ENCODE measurements around the gene LEPR. TPM values are rescaled to one million over a fixed set of nuclear protein-coding genes. Genes with fewer than 3 reads are reported as not detected.

Gene LEPR
- total and polyA plus RNA-seq, 8 donors = 16.6 to 47.7 (median 34.8) TPM

DNA sequence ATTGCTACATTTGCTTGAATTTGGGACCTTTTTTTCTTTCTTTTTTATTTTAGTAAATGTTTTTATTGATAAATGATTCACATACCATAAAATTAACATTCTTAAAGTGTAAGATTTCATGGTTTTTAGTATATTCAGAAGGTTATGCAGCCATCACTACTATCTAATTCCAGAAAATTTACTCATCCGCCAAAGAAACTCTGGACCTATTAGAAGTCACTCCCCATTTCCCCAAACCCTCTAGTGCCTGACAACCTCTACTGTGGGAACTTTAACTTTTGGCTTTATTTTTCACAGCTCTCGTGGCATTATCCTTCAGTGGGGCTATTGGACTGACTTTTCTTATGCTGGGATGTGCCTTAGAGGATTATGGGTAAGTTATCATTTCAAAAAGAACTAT is 4.5 kb downstream of the LEPR start:
- H3K9me3 ChIP-seq = no peaks in the 10 kb centered on the region
- H3K27me3 ChIP-seq = no peaks in the 10 kb centered on the region
- peaks cover 0 to 45% of the 10 kb centered on the region in 2 donors for H3K36me3 ChIP-seq
- no peak for ATAC-seq
- H3K4me1 ChIP-seq = peaks cover 0 to 55% of the 10 kb centered on the region in 2 donors
- intact Hi-C loops (cut with DNase I) = no loop called here
- no peak for DNase-seq
- TF ChIP-seq, protein P1, sequence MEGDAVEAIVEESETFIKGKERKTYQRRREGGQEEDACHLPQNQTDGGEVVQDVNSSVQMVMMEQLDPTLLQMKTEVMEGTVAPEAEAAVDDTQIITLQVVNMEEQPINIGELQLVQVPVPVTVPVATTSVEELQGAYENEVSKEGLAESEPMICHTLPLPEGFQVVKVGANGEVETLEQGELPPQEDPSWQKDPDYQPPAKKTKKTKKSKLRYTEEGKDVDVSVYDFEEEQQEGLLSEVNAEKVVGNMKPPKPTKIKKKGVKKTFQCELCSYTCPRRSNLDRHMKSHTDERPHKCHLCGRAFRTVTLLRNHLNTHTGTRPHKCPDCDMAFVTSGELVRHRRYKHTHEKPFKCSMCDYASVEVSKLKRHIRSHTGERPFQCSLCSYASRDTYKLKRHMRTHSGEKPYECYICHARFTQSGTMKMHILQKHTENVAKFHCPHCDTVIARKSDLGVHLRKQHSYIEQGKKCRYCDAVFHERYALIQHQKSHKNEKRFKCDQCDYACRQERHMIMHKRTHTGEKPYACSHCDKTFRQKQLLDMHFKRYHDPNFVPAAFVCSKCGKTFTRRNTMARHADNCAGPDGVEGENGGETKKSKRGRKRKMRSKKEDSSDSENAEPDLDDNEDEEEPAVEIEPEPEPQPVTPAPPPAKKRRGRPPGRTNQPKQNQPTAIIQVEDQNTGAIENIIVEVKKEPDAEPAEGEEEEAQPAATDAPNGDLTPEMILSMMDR (IDR thresholded peaks at IDR 0.05) = no peak
- no peak overlapping the region for H3K4me3 ChIP-seq
- peak overlapping the region in 1 of 2 donors; percentile 57 for H3K27ac ChIP-seq

DNA sequence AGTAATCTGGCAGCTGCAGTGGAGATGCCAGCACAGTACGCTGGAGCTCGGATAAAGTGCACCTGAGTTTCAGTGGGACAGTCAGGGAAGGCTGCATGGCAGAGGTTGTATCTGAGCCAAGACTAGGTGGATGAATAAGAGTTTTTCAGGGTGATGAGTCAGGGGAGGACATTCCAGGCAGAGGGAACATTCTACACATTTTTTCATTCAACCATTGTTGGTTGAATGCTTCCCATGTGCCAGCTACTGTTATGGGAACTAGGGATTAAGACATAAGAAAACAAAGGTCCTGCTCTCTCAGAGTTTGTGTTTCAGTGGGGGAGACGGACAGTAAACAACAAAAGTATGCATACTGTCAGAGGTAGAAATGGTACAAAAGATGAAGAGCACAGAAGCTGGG is 5.2 kb downstream of the LEPR start:
- ATAC-seq (no peak), DNase-seq (no peak)
- TF ChIP-seq, protein P1 (IDR thresholded peaks at IDR 0.05) = no peak
- H3K4me3 ChIP-seq = no peak overlapping the region
- peaks cover 0 to 62% of the 10 kb centered on the region in 2 donors for H3K4me1 ChIP-seq
- no peaks in the 10 kb centered on the region for H3K27me3 ChIP-seq
- peaks cover 0 to 52% of the 10 kb centered on the region in 2 donors for H3K36me3 ChIP-seq
- intact Hi-C loops (cut with DNase I) = no loop called here
- peak overlapping the region in 1 of 2 donors; percentile 26 for H3K27ac ChIP-seq
- H3K9me3 ChIP-seq = no peaks in the 10 kb centered on the region

DNA sequence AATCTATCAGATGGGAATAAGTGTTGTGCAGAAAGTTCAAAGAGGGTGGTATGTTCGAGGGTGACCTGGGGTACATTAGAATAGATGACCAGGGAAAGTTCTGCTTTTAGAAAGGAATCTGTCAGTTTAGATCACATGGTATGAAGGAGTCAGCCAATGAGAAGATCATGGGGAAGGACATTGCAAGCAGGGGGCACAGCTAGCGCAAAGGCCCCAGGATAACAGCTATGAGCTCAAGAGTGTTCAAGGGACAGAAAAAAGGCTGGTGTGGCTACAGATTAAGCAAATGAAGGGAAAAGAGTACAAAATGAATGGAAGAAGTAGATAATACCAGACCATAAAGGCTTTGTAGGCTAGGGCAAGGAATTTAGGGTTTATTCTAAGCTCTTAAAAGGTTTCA is 8.6 kb downstream of the LEPR start:
- no peak for ATAC-seq
- Histone ChIP-seq H3K27ac (peak overlapping the region; percentile 58 to 79), H3K36me3 (peaks cover 0 to 75% of the 10 kb centered on the region in 2 donors), H3K27me3 (no peaks in the 10 kb centered on the region), H3K4me3 (no peak overlapping the region), H3K4me1 (peaks cover 0 to 55% of the 10 kb centered on the region in 2 donors), H3K9me3 (no peaks in the 10 kb centered on the region)
- TF ChIP-seq, protein P1 (IDR thresholded peaks at IDR 0.05) = no peak
- no peak for DNase-seq
- intact Hi-C loops (cut with DNase I) = no loop called here

DNA sequence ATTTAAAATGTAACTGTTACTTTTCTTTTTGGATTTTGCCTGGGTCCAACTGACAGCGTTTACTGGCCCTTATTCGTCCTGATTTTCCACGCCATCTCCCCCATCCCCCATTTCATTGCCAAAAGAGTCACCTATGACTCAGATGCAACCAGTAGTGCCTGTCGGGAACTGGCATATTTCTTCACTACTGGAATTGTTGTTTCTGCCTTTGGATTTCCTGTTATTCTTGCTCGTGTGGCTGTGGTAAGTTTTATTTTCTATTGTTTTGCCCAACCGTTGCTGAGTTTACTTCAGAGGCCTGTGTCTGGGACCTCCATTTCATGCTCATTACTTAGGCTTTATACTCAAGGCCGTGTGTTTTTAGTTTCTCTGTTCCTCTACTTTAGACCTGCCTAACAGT is 9.3 kb downstream of the LEPR start:
- TF ChIP-seq, protein P1 (IDR thresholded peaks at IDR 0.05) = no peak
- DNase-seq = no peak
- Histone ChIP-seq H3K4me1 (peaks cover 0 to 48% of the 10 kb centered on the region in 2 donors), H3K36me3 (peaks cover 0 to 81% of the 10 kb centered on the region in 2 donors), H3K27ac (peak overlapping the region; percentile 58 to 79), H3K4me3 (no peak overlapping the region), H3K9me3 (no peaks in the 10 kb centered on the region), H3K27me3 (no peaks in the 10 kb centered on the region)
- peak; percentile 45 for ATAC-seq
- intact Hi-C loops (cut with DNase I) = no loop called here

DNA sequence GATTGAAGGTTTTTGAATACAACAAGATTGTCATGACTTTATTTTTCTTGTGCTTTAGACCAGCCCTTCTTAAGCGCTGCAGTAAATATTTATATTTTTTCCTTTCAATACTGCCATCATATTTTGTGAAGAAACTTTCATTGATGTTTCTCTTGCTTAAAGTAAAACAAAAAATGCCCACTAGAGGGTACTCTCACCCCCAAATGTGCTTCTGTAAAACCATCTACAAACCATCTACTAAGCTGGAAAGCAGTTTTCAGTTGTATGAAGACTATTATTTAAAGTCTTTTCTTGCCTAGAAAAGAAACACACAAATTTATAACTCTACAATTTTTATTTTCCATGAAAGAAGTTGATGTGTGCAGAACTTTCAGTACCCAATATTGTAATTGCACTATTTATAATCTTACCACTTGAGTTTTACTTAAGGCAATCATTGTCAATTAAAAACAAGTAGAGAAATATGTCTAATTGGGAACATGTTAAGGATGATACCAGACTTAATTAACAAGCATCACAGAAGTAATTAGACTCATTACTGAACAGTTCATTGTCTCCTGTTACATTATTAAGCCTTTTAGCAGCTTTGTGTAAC is 10.7 kb downstream of the LEPR start:
- Histone ChIP-seq H3K36me3 (peaks cover 0 to 85% of the 10 kb centered on the region in 2 donors), H3K27me3 (no peaks in the 10 kb centered on the region), H3K9me3 (no peaks in the 10 kb centered on the region), H3K4me3 (no peak overlapping the region), H3K4me1 (peaks cover 0 to 40% of the 10 kb centered on the region in 2 donors), H3K27ac (peak overlapping the region in 1 of 2 donors; percentile 79)
- TF ChIP-seq, protein P1 (IDR thresholded peaks at IDR 0.05) = peak; percentile 40 to 43
- DNase-seq (peak in 1 of 4 donors; percentile 50), ATAC-seq (peak; percentile 59)
- intact Hi-C loops (cut with DNase I) = no loop called here

All from left lung (tissue), 10 donors.